HepG2 (cell line): ENCODE results near the gene PIP4K2B. TPM values are rescaled to one million over a fixed set of nuclear protein-coding genes. Genes with fewer than 3 reads are reported as not detected.

Experiments
- AKAP8 ChIP-seq: sonication (generic); formaldehyde crosslinking; IDR thresholded peaks from 2 replicates; pipeline ENCODE4 v1.5.1; 2020; ENCODE audit warnings: mild to moderate bottlenecking, missing genetic modification reagents
- ATM ChIP-seq: fragments of 450-650 bp; IDR thresholded peaks from 2 replicates; pipeline ENCODE4 v1.7.1; 2017; ENCODE audit warnings: mild to moderate bottlenecking, borderline replicate concordance
- FOSL1 ChIP-seq: sonication (generic); formaldehyde crosslinking; IDR thresholded peaks from 2 replicates; pipeline ENCODE4 v1.9.0; 2021; ENCODE audit warnings: missing genetic modification reagents, borderline replicate concordance
- GFI1 ChIP-seq: sonication (generic); formaldehyde crosslinking; IDR thresholded peaks from 2 replicates; pipeline ENCODE4 v1.5.0; 2020; ENCODE audit warnings: missing genetic modification reagents, mild to moderate bottlenecking, borderline replicate concordance
- JDP2 ChIP-seq: sonication (generic); formaldehyde crosslinking; IDR thresholded peaks from 2 replicates; pipeline ENCODE4 v1.8.1; 2022; ENCODE audit warnings: missing genetic modification reagents, borderline replicate concordance
- MLLT10 ChIP-seq: sonication (generic); formaldehyde crosslinking; IDR thresholded peaks from 2 replicates; pipeline ENCODE4 v1.4.0; 2020; ENCODE audit warnings: missing genetic modification reagents
- MTF1 ChIP-seq: sonication (generic); formaldehyde crosslinking; IDR thresholded peaks from 2 replicates; pipeline ENCODE4 v1.5.0; 2020; ENCODE audit warnings: missing genetic modification reagents
- NR2F1 ChIP-seq, 2 experiments: fragments of 450-650 bp in 1 of 2; formaldehyde crosslinking in 1 of 2; IDR thresholded peaks; 2 replicates each; pipeline versions ENCODE4 v1.5.0 to v1.6.1; 2016 to 2020; ENCODE audit warnings: mild to moderate bottlenecking in 1 of 2, missing compliant biosample characterization in 1 of 2, missing genetic modification reagents in 1 of 2, moderate library complexity in 1 of 2
- RXRA ChIP-seq: sonication (generic); formaldehyde crosslinking; IDR thresholded peaks from 2 replicates; pipeline ENCODE4 v1.5.1; 2020; ENCODE audit warnings: missing genetic modification reagents
- RXRB ChIP-seq: IDR thresholded peaks from 2 replicates; pipeline ENCODE4 v1.6.1; 2016; ENCODE audit warnings: borderline replicate concordance, missing genetic modification reagents, missing compliant biosample characterization
- SAP130 ChIP-seq: IDR thresholded peaks from 2 replicates; pipeline ENCODE4 v1.6.1; 2016; ENCODE audit warnings: low read depth
- TRIM22 ChIP-seq: fragments of 450-650 bp; IDR thresholded peaks from 2 replicates; pipeline ENCODE4 v1.6.1; 2017
- ZNF280D ChIP-seq: sonication (generic); formaldehyde crosslinking; IDR thresholded peaks from 2 replicates; pipeline ENCODE4 v1.5.1; 2020; ENCODE audit warnings: mild to moderate bottlenecking, missing genetic modification reagents
- ZNF3 ChIP-seq: IDR thresholded peaks from 2 replicates; pipeline ENCODE4 v1.7.0; 2017; ENCODE audit warnings: inconsistent platforms
- ZNF414 ChIP-seq: sonication (generic); formaldehyde crosslinking; IDR thresholded peaks from 2 replicates; pipeline ENCODE4 v1.5.0; 2020; ENCODE audit warnings: missing genetic modification reagents
- ZSCAN5A ChIP-seq: sonication (generic); formaldehyde crosslinking; IDR thresholded peaks from 2 replicates; pipeline ENCODE4 v1.8.0; 2022; ENCODE audit warnings: mild to moderate bottlenecking, missing genetic modification reagents, borderline replicate concordance
- polyA plus RNA-seq, 8 experiments: library from polyadenylated mRNA; depleted of rRNA in 3 of 8; stranded (reverse) in 7 of 8; unstranded in 1 of 8; fragments of >200 nt; fragmentation: Illumina TruSeq in 4 of 8; extraction: Trizol in 4 of 8; gene quantifications; 2 replicates each; pipeline versions ENCODE4 v1.2.1 to v1.2.3, GENCODE V29; 2011 to 2016; ENCODE audit warnings: low read depth in 4 of 8, missing spikeins in 1 of 8, mixed read lengths in 1 of 8; ENCODE audit not compliant: insufficient read depth in 1 of 8
- total RNA-seq, 5 experiments: library from RNA; depleted of rRNA; stranded (reverse); fragments of >200 nt; fragmentation: Illumina TruSeq; extraction: Trizol; gene quantifications; 2 replicates each; pipeline ENCODE4 v1.2.3, GENCODE V29; 2016; ENCODE audit warnings: low read depth in 1 of 5
- TF ChIP-seq, protein P1 (sequence below): sonication (generic); formaldehyde crosslinking; IDR thresholded peaks from 2 replicates; pipeline ENCODE4 v1.4.0; 2020; ENCODE audit warnings: missing genetic modification reagents, borderline replicate concordance
- TF ChIP-seq, protein P2 (sequence below): sonication (generic); formaldehyde crosslinking; IDR thresholded peaks from 2 replicates; pipeline ENCODE4 v1.4.0; 2020; ENCODE audit warnings: missing genetic modification reagents, low read depth, mild to moderate bottlenecking, borderline replicate concordance

The PIP4K2B gene
- total and polyA plus RNA-seq, 2 of the 13 experiments (the other 11 are each of a cell fraction or from before 2014, with no cell fraction given) = 20.4 to 54.0 TPM

GRCh38 chr17:38844261-38844757, 45.0 kb upstream of the PIP4K2B start (continued):
- TF ChIP-seq ZSCAN5A = no peak
- TF ChIP-seq MTF1 = no peak
- peak; percentile 45; the same call in 1 of the 2 replicates for TF ChIP-seq FOSL1 (CRISPR knock-in tag)
- TF ChIP-seq ATM = no peak
- TF ChIP-seq ZNF414 (CRISPR knock-in tag) = no peak
- 0 out of 2 replicates have a peak, but pooled peaks have one; percentile 16 for TF ChIP-seq SAP130 (CRISPR knock-in tag)
- no peak for TF ChIP-seq NR2F1 (CRISPR knock-in tag; IDR thresholded peaks at IDR 0.05)
- no peak for TF ChIP-seq TRIM22
- TF ChIP-seq RXRA (CRISPR knock-in tag) = peak; percentile 19; the same call in 1 of the 2 replicates
- TF ChIP-seq RXRB (CRISPR knock-in tag) = 0 out of 2 replicates have a peak, but pooled peaks have one; percentile 22
- no peak for TF ChIP-seq MLLT10 (CRISPR knock-in tag)
- TF ChIP-seq ZNF3 = no peak
- TF ChIP-seq GFI1 = 0 out of 2 replicates have a peak, but pooled peaks have one; percentile 12
- peak; percentile 79 for TF ChIP-seq ZNF280D (CRISPR knock-in tag)
- TF ChIP-seq JDP2 (CRISPR knock-in tag) = no peak
- TF ChIP-seq, protein P1, sequence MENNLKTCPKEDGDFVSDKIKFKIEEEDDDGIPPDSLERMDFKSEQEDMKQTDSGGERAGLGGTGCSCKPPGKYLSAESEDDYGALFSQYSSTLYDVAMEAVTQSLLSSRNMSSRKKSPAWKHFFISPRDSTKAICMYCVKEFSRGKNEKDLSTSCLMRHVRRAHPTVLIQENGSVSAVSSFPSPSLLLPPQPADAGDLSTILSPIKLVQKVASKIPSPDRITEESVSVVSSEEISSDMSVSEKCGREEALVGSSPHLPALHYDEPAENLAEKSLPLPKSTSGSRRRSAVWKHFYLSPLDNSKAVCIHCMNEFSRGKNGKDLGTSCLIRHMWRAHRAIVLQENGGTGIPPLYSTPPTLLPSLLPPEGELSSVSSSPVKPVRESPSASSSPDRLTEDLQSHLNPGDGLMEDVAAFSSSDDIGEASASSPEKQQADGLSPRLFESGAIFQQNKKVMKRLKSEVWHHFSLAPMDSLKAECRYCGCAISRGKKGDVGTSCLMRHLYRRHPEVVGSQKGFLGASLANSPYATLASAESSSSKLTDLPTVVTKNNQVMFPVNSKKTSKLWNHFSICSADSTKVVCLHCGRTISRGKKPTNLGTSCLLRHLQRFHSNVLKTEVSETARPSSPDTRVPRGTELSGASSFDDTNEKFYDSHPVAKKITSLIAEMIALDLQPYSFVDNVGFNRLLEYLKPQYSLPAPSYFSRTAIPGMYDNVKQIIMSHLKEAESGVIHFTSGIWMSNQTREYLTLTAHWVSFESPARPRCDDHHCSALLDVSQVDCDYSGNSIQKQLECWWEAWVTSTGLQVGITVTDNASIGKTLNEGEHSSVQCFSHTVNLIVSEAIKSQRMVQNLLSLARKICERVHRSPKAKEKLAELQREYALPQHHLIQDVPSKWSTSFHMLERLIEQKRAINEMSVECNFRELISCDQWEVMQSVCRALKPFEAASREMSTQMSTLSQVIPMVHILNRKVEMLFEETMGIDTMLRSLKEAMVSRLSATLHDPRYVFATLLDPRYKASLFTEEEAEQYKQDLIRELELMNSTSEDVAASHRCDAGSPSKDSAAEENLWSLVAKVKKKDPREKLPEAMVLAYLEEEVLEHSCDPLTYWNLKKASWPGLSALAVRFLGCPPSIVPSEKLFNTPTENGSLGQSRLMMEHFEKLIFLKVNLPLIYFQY (CRISPR knock-in tag) = no peak
- TF ChIP-seq AKAP8 = 0 out of 2 replicates have a peak, but pooled peaks have one; percentile 34
- TF ChIP-seq, protein P2, sequence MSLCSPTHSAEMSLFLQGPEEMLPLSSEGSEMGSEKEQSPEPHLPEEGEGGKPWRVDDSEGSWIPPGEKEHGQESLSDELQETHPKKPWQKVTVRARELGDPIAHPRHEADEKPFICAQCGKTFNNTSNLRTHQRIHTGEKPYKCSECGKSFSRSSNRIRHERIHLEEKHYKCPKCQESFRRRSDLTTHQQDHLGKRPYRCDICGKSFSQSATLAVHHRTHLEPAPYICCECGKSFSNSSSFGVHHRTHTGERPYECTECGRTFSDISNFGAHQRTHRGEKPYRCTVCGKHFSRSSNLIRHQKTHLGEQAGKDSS = peak; percentile 21; the same call in 1 of the 2 replicates
